ENCODE measurements around the gene NOL6. TPM values are rescaled to one million over a fixed set of nuclear protein-coding genes. Genes with fewer than 3 reads are reported as not detected.

Gene NOL6
- polyA plus RNA-seq, 1 experiment: 39.4 TPM

GRCh38 chr9:33438926-33439680 lies 34.6 kb downstream of the NOL6 start:
- H3K36me3 ChIP-seq (ENCODE audit: control insufficient read depth, insufficient read depth, low read length): no peaks in the 10 kb centered on the region
- POLR2A ChIA-PET: no interaction called here
- no peak overlapping the region for H3K4me3 ChIP-seq (ENCODE audit: low read depth, low read length)
- TF ChIP-seq CTCF (IDR thresholded peaks at IDR 0.05; ENCODE audit: insufficient read depth, low read depth, low read length): no peak
- H3K27me3 ChIP-seq (ENCODE audit: control insufficient read depth, insufficient read depth, low read length): peaks cover 14% of the 10 kb centered on the region
- DNase-seq (ENCODE audit: low read depth): no peak
- CTCF ChIA-PET: interaction anchor here (7.4 kb wide), 1 partner anchor 13 kb away, joined by 57 read pairs; no protein-coding TSS in a partner anchor

- no peak for TF ChIP-seq CTCF (IDR thresholded peaks at IDR 0.05; ENCODE audit: insufficient read depth, low read depth, low read length)
- Histone ChIP-seq H3K36me3 (ENCODE audit: control insufficient read depth, insufficient read depth, low read length) (no peaks in the 10 kb centered on the region), H3K27me3 (ENCODE audit: control insufficient read depth, insufficient read depth, low read length) (peaks cover 14% of the 10 kb centered on the region), H3K4me3 (ENCODE audit: low read depth, low read length) (no peak overlapping the region)
- ChIA-PET CTCF (interaction anchor here (0.9 to 7.4 kb wide), 2 partner anchors 8 to 14 kb away, joined by 3 to 57 read pairs; no protein-coding TSS in a partner anchor), POLR2A (no interaction called here)
- DNase-seq (ENCODE audit: low read depth): no peak
These were observed 35.8 kb downstream of the NOL6 start for GRCh38 chr9:33437898-33438297.

- no peak for TF ChIP-seq CTCF (IDR thresholded peaks at IDR 0.05; ENCODE audit: insufficient read depth, low read depth, low read length)
- no peak overlapping the region for H3K4me3 ChIP-seq (ENCODE audit: low read depth, low read length)
- no peaks in the 10 kb centered on the region for H3K36me3 ChIP-seq (ENCODE audit: control insufficient read depth, insufficient read depth, low read length)
- POLR2A ChIA-PET: no interaction called here
- CTCF ChIA-PET: interaction anchor here (1.0 to 7.4 kb wide), 2 partner anchors 15 to 30 kb away, joined by 4 to 57 read pairs; no protein-coding TSS in a partner anchor
- DNase-seq (ENCODE audit: low read depth): no peak
- H3K27me3 ChIP-seq (ENCODE audit: control insufficient read depth, insufficient read depth, low read length): peaks cover 14% of the 10 kb centered on the region
These were observed 36.5 kb downstream of the NOL6 start for GRCh38 chr9:33437205-33437604.

- ChIA-PET POLR2A (no interaction called here), CTCF (interaction anchor here (1.3 to 4.5 kb wide), 3 partner anchors 12 to 30 kb away, joined by 4 to 26 read pairs (median 12); no protein-coding TSS in a partner anchor)
- peaks cover 14% of the 10 kb centered on the region for H3K27me3 ChIP-seq (ENCODE audit: control insufficient read depth, insufficient read depth, low read length)
- no peak for TF ChIP-seq CTCF (IDR thresholded peaks at IDR 0.05; ENCODE audit: insufficient read depth, low read depth, low read length)
- no peak for DNase-seq (ENCODE audit: low read depth)
- H3K36me3 ChIP-seq (ENCODE audit: control insufficient read depth, insufficient read depth, low read length): no peaks in the 10 kb centered on the region
- H3K4me3 ChIP-seq (ENCODE audit: low read depth, low read length): no peak overlapping the region
These were observed 37.3 kb downstream of the NOL6 start for GRCh38 chr9:33436445-33436844.

- POLR2A ChIA-PET: no interaction called here
- CTCF ChIA-PET: interaction anchor here (1.3 to 4.5 kb wide), 5 partner anchors 13 to 31 kb away, joined by 4 to 26 read pairs (median 5); no protein-coding TSS in a partner anchor
These were observed 37.9 kb downstream of the NOL6 start for GRCh38 chr9:33435821-33436277.

More at GRCh38 chr9:33435821-33436277, 37.9 kb downstream of the NOL6 start:
- Histone ChIP-seq H3K27me3 (ENCODE audit: control insufficient read depth, insufficient read depth, low read length) (peaks cover 14% of the 10 kb centered on the region), H3K36me3 (ENCODE audit: control insufficient read depth, insufficient read depth, low read length) (no peaks in the 10 kb centered on the region), H3K4me3 (ENCODE audit: low read depth, low read length) (no peak overlapping the region)
- no peak for DNase-seq (ENCODE audit: low read depth)
- TF ChIP-seq CTCF (IDR thresholded peaks at IDR 0.05; ENCODE audit: insufficient read depth, low read depth, low read length): no peak

Measured in BJ (cell line).